HEK293 (cell line): ENCODE data around the gene DHX9.

Experiments
- BCL11B ChIP-seq: fragments of 450-650 bp; formaldehyde crosslinking; IDR thresholded peaks from 2 replicates; pipeline ENCODE4 v1.5.1; 2016; ENCODE audit warnings: low read depth, missing biosample characterization, missing genetic modification characterization
- GLI4 ChIP-seq: fragments of 450-650 bp; formaldehyde crosslinking; IDR thresholded peaks from 2 replicates; pipeline ENCODE4 v1.5.1; 2016; ENCODE audit warnings: missing biosample characterization, missing genetic modification characterization
- HOXA7 ChIP-seq: sonication (generic); formaldehyde crosslinking; IDR thresholded peaks from 2 replicates; pipeline ENCODE4 v1.8.1; 2022; ENCODE audit warnings: missing genetic modification reagents, borderline replicate concordance
- KLF16 ChIP-seq: fragments of 450-650 bp; formaldehyde crosslinking; IDR thresholded peaks from 2 replicates; pipeline ENCODE4 v1.5.1; 2017; ENCODE audit warnings: missing biosample characterization, missing genetic modification characterization
- SALL2 ChIP-seq: fragments of 450-650 bp; formaldehyde crosslinking; IDR thresholded peaks from 2 replicates; pipeline ENCODE4 v1.5.0; 2017; ENCODE audit warnings: missing biosample characterization, mild to moderate bottlenecking, missing genetic modification characterization, borderline replicate concordance
- SP2 ChIP-seq: fragments of 450-650 bp; formaldehyde crosslinking; IDR thresholded peaks from 2 replicates; pipeline ENCODE4 v1.5.1; 2016; ENCODE audit warnings: missing biosample characterization, missing genetic modification characterization
- YY2 ChIP-seq: fragments of 450-650 bp; formaldehyde crosslinking; IDR thresholded peaks from 2 replicates; pipeline ENCODE4 v1.5.1; 2016; ENCODE audit warnings: missing biosample characterization, missing genetic modification characterization
- ZFHX2 ChIP-seq: fragments of 450-650 bp; formaldehyde crosslinking; conservative IDR thresholded peaks from 2 replicates; pipeline ENCODE4 v1.5.1; 2016; ENCODE audit warnings: missing biosample characterization, missing genetic modification characterization
- ZNF121 ChIP-seq: fragments of 450-650 bp; formaldehyde crosslinking; IDR thresholded peaks from 2 replicates; pipeline ENCODE4 v1.5.1; 2016; ENCODE audit warnings: missing biosample characterization, missing genetic modification characterization
- ZNF221 ChIP-seq: fragments of 450-650 bp; formaldehyde crosslinking; IDR thresholded peaks from 2 replicates; pipeline ENCODE4 v1.5.1; 2017; ENCODE audit warnings: missing biosample characterization, missing genetic modification characterization, borderline replicate concordance
- ZNF223 ChIP-seq: fragments of 450-650 bp; formaldehyde crosslinking; IDR thresholded peaks from 2 replicates; pipeline ENCODE4 v1.5.1; 2016; ENCODE audit warnings: missing biosample characterization, missing genetic modification characterization
- ZNF266 ChIP-seq: fragments of 450-650 bp; formaldehyde crosslinking; IDR thresholded peaks from 2 replicates; pipeline ENCODE4 v1.5.1; 2016; ENCODE audit warnings: missing biosample characterization, missing genetic modification characterization, low read depth
- ZNF292 ChIP-seq: fragments of 450-650 bp; formaldehyde crosslinking; IDR thresholded peaks from 2 replicates; pipeline ENCODE4 v1.5.1; 2016; ENCODE audit warnings: low read depth, missing biosample characterization, missing genetic modification characterization, borderline replicate concordance
- ZNF335 ChIP-seq: fragments of 450-650 bp; formaldehyde crosslinking; conservative IDR thresholded peaks from 2 replicates; pipeline ENCODE4 v1.5.1; 2016; ENCODE audit warnings: missing biosample characterization, missing genetic modification characterization
- ZNF341 ChIP-seq: fragments of 450-650 bp; formaldehyde crosslinking; IDR thresholded peaks from 2 replicates; pipeline ENCODE4; 2016; ENCODE audit warnings: low read depth, missing biosample characterization, missing genetic modification characterization
- ZNF354C ChIP-seq: fragments of 450-650 bp; formaldehyde crosslinking; IDR thresholded peaks from 2 replicates; pipeline ENCODE4 v1.5.1; 2016; ENCODE audit warnings: missing biosample characterization, missing genetic modification characterization, low read depth, borderline replicate concordance
- ZNF423 ChIP-seq: fragments of 450-650 bp; formaldehyde crosslinking; IDR thresholded peaks from 2 replicates; pipeline ENCODE4 v1.5.1; 2016; ENCODE audit warnings: missing biosample characterization, missing genetic modification characterization
- ZNF501 ChIP-seq: fragments of 450-650 bp; formaldehyde crosslinking; IDR thresholded peaks from 2 replicates; pipeline ENCODE4 v1.5.1; 2016; ENCODE audit warnings: missing biosample characterization, missing genetic modification characterization
- ZNF544 ChIP-seq: fragments of 450-650 bp; formaldehyde crosslinking; IDR thresholded peaks from 2 replicates; pipeline ENCODE4 v1.5.0; 2017; ENCODE audit warnings: missing biosample characterization, missing genetic modification characterization
- ZNF596 ChIP-seq: fragments of 450-650 bp; IDR thresholded peaks from 2 replicates; pipeline ENCODE4 v1.5.0; 2018; ENCODE audit warnings: missing biosample characterization, mild to moderate bottlenecking, missing genetic modification characterization, moderate library complexity
- ZNF660 ChIP-seq: fragments of 450-650 bp; IDR thresholded peaks from 2 replicates; pipeline ENCODE4 v1.5.1; 2018; ENCODE audit warnings: missing biosample characterization, mild to moderate bottlenecking, missing genetic modification characterization
- ZNF677 ChIP-seq: fragments of 450-650 bp; IDR thresholded peaks from 2 replicates; pipeline ENCODE4 v1.5.0; 2018; ENCODE audit warnings: missing biosample characterization, mild to moderate bottlenecking, missing genetic modification characterization, moderate library complexity
- ZNF76 ChIP-seq: fragments of 450-650 bp; formaldehyde crosslinking; IDR thresholded peaks from 2 replicates; pipeline ENCODE4; 2016; ENCODE audit warnings: low read depth, missing biosample characterization, missing genetic modification characterization, borderline replicate concordance
- TF ChIP-seq, protein P1 (sequence below): fragments of 450-650 bp; formaldehyde crosslinking; IDR thresholded peaks from 2 replicates; pipeline ENCODE4 v1.5.1; 2016; ENCODE audit warnings: missing biosample characterization, missing genetic modification characterization
- TF ChIP-seq, protein P2 (sequence below): fragments of 450-650 bp; formaldehyde crosslinking; IDR thresholded peaks from 2 replicates; pipeline ENCODE4 v1.5.1; 2016; ENCODE audit warnings: missing biosample characterization, missing genetic modification characterization
- TF ChIP-seq, protein P3 (sequence below): fragments of 450-650 bp; formaldehyde crosslinking; IDR thresholded peaks from 2 replicates; pipeline ENCODE4 v1.5.1; 2016; ENCODE audit warnings: missing biosample characterization, missing genetic modification characterization
- TF ChIP-seq, protein P4 (sequence below): fragments of 450-650 bp; formaldehyde crosslinking; IDR thresholded peaks from 2 replicates; pipeline ENCODE4 v1.5.1; 2016; ENCODE audit warnings: missing biosample characterization, missing genetic modification characterization, borderline replicate concordance
- TF ChIP-seq, protein P5 (sequence below): fragments of 450-650 bp; formaldehyde crosslinking; IDR thresholded peaks from 2 replicates; pipeline ENCODE4 v1.5.1; 2016; ENCODE audit warnings: missing biosample characterization, missing genetic modification characterization

DHX9 gene

DNA sequence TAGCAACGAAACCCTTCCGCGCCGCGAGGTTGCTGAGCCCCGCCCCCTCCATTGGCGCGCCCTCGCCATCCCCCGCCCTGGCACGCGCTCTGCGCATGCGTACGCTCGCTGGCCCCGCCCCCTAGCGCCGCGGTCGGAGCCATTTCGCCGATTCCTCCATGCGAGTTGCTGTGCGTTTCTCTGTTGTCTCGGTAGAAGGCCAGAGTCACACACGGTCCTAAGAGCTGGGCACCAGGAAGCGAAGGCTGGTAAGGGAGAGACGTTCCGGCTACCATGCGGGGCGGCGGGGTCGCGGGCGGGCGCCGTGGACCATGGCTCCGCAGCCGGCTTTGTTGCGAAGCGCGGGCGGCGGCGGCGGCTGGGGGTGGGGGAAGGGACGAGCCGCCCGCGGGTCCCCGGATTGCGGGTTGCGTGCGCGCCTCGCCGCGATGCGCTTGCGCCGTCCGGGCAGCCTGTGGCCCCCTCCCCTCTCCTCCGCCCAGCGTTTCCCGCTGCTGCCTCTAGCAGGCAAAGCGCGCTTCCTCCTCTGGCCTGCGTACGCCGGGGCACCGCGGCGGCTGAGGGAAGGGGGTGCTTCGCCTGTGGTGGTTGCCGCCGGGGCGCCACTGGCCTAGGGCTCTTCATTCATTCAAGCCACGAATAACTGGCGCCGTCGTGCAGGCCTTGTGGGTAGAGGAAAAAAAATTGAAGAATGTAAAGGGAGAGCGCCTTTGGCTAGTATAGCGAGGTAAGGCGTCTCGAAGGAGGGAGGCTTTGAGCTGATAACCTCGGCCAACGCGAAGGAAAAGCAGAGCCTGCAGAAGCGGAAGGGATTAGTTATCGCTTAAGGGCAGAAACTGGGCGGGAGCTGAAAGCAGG, at the start of gene DHX9 (continued):
- peak; percentile 46; the same call in 1 of the 2 replicates for TF ChIP-seq ZNF596 (tag by site-specific recombination)
- peak; percentile 87 for TF ChIP-seq ZNF660 (tag by site-specific recombination)
- TF ChIP-seq SALL2 (tag by site-specific recombination), result no peak
- TF ChIP-seq ZNF544 (tag by site-specific recombination), result no peak
- TF ChIP-seq, protein P1, sequence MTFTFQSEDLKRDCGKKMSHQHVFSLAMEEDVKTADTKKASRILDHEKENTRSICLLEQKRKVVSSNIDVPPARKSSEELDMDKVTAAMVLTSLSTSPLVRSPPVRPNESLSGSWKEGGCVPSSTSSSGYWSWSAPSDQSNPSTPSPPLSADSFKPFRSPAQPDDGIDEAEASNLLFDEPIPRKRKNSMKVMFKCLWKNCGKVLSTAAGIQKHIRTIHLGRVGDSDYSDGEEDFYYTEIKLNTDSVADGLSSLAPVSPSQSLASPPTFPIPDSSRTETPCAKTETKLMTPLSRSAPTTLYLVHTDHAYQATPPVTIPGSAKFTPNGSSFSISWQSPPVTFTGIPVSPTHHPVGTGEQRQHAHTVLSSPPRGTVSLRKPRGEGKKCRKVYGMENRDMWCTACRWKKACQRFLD (tag by site-specific recombination), result no peak
- TF ChIP-seq ZNF292 (tag by site-specific recombination), result no peak
- TF ChIP-seq ZNF266 (tag by site-specific recombination), result no peak
- TF ChIP-seq YY2 (tag by site-specific recombination), result peak; percentile 50; the same call in 1 of the 2 replicates
- TF ChIP-seq ZNF677 (tag by site-specific recombination), result no peak
- TF ChIP-seq ZNF223, result no peak
- no peak for TF ChIP-seq ZNF354C
- no peak for TF ChIP-seq ZNF423 (tag by site-specific recombination)
- TF ChIP-seq, protein P2, sequence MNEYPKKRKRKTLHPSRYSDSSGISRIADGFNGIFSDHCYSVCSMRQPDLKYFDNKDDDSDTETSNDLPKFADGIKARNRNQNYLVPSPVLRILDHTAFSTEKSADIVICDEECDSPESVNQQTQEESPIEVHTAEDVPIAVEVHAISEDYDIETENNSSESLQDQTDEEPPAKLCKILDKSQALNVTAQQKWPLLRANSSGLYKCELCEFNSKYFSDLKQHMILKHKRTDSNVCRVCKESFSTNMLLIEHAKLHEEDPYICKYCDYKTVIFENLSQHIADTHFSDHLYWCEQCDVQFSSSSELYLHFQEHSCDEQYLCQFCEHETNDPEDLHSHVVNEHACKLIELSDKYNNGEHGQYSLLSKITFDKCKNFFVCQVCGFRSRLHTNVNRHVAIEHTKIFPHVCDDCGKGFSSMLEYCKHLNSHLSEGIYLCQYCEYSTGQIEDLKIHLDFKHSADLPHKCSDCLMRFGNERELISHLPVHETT, result no peak
- TF ChIP-seq GLI4 (tag by site-specific recombination), result no peak
- TF ChIP-seq KLF16 (tag by site-specific recombination), result peak; percentile 72
- TF ChIP-seq ZNF221 (tag by site-specific recombination), result no peak
- TF ChIP-seq, protein P3, sequence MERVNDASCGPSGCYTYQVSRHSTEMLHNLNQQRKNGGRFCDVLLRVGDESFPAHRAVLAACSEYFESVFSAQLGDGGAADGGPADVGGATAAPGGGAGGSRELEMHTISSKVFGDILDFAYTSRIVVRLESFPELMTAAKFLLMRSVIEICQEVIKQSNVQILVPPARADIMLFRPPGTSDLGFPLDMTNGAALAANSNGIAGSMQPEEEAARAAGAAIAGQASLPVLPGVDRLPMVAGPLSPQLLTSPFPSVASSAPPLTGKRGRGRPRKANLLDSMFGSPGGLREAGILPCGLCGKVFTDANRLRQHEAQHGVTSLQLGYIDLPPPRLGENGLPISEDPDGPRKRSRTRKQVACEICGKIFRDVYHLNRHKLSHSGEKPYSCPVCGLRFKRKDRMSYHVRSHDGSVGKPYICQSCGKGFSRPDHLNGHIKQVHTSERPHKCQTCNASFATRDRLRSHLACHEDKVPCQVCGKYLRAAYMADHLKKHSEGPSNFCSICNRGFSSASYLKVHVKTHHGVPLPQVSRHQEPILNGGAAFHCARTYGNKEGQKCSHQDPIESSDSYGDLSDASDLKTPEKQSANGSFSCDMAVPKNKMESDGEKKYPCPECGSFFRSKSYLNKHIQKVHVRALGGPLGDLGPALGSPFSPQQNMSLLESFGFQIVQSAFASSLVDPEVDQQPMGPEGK (tag by site-specific recombination), result 0 out of 2 replicates have a peak, but pooled peaks have one; percentile 23
- TF ChIP-seq, protein P4, sequence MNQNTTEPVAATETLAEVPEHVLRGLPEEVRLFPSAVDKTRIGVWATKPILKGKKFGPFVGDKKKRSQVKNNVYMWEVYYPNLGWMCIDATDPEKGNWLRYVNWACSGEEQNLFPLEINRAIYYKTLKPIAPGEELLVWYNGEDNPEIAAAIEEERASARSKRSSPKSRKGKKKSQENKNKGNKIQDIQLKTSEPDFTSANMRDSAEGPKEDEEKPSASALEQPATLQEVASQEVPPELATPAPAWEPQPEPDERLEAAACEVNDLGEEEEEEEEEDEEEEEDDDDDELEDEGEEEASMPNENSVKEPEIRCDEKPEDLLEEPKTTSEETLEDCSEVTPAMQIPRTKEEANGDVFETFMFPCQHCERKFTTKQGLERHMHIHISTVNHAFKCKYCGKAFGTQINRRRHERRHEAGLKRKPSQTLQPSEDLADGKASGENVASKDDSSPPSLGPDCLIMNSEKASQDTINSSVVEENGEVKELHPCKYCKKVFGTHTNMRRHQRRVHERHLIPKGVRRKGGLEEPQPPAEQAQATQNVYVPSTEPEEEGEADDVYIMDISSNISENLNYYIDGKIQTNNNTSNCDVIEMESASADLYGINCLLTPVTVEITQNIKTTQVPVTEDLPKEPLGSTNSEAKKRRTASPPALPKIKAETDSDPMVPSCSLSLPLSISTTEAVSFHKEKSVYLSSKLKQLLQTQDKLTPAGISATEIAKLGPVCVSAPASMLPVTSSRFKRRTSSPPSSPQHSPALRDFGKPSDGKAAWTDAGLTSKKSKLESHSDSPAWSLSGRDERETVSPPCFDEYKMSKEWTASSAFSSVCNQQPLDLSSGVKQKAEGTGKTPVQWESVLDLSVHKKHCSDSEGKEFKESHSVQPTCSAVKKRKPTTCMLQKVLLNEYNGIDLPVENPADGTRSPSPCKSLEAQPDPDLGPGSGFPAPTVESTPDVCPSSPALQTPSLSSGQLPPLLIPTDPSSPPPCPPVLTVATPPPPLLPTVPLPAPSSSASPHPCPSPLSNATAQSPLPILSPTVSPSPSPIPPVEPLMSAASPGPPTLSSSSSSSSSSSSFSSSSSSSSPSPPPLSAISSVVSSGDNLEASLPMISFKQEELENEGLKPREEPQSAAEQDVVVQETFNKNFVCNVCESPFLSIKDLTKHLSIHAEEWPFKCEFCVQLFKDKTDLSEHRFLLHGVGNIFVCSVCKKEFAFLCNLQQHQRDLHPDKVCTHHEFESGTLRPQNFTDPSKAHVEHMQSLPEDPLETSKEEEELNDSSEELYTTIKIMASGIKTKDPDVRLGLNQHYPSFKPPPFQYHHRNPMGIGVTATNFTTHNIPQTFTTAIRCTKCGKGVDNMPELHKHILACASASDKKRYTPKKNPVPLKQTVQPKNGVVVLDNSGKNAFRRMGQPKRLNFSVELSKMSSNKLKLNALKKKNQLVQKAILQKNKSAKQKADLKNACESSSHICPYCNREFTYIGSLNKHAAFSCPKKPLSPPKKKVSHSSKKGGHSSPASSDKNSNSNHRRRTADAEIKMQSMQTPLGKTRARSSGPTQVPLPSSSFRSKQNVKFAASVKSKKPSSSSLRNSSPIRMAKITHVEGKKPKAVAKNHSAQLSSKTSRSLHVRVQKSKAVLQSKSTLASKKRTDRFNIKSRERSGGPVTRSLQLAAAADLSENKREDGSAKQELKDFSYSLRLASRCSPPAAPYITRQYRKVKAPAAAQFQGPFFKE (tag by site-specific recombination), result no peak
- peak; percentile 23; the same call in 1 of the 2 replicates for TF ChIP-seq ZNF501 (tag by site-specific recombination)
- no peak for TF ChIP-seq BCL11B
- no peak for TF ChIP-seq HOXA7 (CRISPR knock-in tag)
- TF ChIP-seq, protein P5, sequence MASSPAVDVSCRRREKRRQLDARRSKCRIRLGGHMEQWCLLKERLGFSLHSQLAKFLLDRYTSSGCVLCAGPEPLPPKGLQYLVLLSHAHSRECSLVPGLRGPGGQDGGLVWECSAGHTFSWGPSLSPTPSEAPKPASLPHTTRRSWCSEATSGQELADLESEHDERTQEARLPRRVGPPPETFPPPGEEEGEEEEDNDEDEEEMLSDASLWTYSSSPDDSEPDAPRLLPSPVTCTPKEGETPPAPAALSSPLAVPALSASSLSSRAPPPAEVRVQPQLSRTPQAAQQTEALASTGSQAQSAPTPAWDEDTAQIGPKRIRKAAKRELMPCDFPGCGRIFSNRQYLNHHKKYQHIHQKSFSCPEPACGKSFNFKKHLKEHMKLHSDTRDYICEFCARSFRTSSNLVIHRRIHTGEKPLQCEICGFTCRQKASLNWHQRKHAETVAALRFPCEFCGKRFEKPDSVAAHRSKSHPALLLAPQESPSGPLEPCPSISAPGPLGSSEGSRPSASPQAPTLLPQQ (tag by site-specific recombination), result 0 out of 2 replicates have a peak, but pooled peaks have one; percentile 70
- peak; percentile 35; the same call in 1 of the 2 replicates for TF ChIP-seq ZNF341 (tag by site-specific recombination)
- peak; percentile 66 for TF ChIP-seq SP2 (tag by site-specific recombination)
- 0 out of 2 replicates have a peak, but pooled peaks have one; percentile 32 for TF ChIP-seq ZNF76
- TF ChIP-seq ZFHX2 (tag by site-specific recombination), result peak; percentile 74
- peak; percentile 57 for TF ChIP-seq ZNF335 (tag by site-specific recombination)
- TF ChIP-seq ZNF121 (tag by site-specific recombination), result no peak
